Activated CD8-positive, alpha-beta memory T cell treated with anti-CD3 and anti-CD28 coated beads, Interleukin-2, amount 50 U/mL, for 1 hour (primary cell): ENCODE data around the gene CCNDBP1.
"Not testable (repeated sequence)": the region's sequence is repeated elsewhere in the genome, so short reads cannot be mapped to it uniquely, and the experiment has no call there.

Experiments
- DNase-seq: peaks from one replicate; pipeline ENCODE4 v3.0.0-alpha.2; 2020; ENCODE audit errors: extremely low read depth

Gene CCNDBP1, protein sequence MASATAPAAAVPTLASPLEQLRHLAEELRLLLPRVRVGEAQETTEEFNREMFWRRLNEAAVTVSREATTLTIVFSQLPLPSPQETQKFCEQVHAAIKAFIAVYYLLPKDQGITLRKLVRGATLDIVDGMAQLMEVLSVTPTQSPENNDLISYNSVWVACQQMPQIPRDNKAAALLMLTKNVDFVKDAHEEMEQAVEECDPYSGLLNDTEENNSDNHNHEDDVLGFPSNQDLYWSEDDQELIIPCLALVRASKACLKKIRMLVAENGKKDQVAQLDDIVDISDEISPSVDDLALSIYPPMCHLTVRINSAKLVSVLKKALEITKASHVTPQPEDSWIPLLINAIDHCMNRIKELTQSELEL

DNA sequence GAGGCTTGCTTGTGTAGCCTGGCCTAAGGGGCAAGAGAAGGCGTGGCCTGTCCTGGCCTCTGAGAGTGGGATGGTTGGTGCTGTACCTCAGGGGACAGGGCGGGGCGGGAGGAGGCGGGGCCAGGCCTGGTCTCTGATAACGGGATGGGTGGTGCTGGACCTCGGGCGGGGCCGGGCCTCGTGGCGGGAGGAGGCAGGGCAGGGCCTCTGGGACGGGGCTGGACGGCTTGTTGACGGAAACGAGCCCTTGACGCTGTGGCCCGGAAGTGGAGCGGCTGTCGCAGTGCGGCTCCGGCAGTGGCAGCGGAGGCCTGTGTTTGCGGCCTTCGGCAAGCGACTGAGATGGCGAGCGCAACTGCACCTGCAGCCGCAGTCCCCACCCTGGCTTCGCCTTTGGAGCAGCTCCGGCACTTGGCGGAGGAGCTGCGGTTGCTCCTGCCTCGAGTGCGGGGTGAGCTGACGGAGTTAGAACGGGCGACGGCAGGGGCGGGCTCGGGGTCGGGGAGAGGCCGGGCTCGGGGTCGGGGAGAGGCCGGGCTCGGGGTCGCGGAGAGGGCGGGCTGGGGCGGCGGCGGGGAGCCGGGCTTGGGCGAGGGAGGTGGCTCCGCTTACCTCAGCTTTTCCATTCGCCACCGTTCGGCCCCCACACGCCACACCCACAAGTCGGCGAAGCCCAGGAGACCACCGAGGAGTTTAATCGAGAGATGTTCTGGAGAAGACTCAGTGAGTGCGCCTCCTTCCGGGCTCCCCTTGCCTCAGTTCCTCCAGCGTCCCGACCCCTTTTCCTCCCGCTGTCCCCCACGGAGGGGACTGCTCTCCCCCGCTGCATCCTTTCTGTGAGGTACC lies at the start of gene CCNDBP1:
Gene CCNDBP1, plus strand, starts transcription at position 247 of the 846 bp plus-strand sequence. Its CDS starts 96 bp downstream, at position 343.
- DNase-seq = peak; percentile 55

DNA sequence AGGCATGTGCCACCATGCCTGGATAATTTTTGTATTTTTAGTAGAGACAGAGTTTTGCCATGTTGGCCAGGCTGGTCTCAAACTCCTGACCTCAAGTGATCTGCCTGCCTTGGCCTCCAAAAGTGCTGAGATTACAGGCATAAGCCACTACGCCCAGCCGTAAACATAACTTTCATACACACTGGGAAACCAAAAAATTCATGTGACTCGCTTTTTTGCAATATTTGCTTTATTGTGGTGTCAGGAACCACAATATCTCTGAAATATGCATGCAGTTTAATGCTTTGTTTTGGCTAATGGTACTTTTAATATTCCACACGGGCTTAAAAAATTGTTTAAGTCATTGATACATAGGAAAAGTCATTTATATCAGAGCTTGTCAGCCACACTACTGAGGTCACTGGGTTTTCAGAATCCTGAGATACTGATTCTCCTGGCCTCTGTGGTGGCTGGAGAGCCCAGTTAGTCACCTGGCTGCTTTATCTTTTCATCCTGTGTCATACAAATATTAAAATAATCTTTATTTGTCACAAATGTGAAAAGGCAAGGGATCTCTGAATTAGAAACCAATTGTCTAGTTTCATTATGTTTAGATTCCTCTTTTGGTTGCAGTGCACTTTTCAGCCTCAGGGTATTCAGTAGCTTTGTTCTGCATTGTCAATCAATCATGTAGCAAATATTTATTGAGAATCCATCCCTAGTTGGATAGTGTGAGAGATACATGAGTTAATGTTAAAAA lies 41.8 kb upstream of the CCNDBP1 start:
- DNase-seq = no peak

DNA sequence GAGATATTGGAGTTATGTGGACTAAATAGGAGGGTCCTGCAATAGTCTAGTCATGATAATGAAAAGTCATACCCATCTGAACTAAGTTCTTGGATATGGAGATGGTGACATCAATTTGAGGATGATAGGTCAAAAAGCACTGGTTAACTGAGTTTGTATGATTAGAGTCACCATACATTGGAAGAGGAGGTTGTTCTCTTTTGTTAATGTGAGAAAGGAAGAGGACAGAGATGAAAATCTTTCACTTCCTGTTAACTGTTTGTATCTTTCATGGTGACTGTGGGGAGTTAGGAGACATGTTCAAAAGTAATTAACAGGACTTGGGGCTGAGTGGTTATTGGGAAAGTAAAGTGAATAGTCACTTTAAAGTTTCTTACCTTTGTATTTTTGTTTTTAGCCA lies 40.7 kb upstream of the CCNDBP1 start:
- DNase-seq = no peak

DNA sequence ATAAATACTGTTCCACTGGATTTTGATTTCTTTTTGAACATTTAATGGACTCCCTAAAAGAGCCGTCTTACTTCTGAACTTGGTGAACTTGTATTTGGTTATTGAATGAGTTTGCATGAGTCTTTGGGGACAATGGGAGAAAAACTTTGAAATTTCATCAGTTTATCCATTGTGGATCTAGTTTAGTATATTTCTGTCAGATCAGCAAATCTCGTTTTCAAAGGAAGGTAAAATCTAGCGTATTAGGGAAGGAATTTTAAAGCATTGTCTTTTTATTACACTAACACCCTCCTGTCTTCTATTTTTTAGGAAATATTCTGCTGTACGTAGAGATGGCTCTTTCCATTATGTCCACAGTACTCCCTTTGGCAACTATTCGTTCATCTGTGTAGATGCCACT lies 39.0 kb upstream of the CCNDBP1 start:
- DNase-seq = no peak

DNA sequence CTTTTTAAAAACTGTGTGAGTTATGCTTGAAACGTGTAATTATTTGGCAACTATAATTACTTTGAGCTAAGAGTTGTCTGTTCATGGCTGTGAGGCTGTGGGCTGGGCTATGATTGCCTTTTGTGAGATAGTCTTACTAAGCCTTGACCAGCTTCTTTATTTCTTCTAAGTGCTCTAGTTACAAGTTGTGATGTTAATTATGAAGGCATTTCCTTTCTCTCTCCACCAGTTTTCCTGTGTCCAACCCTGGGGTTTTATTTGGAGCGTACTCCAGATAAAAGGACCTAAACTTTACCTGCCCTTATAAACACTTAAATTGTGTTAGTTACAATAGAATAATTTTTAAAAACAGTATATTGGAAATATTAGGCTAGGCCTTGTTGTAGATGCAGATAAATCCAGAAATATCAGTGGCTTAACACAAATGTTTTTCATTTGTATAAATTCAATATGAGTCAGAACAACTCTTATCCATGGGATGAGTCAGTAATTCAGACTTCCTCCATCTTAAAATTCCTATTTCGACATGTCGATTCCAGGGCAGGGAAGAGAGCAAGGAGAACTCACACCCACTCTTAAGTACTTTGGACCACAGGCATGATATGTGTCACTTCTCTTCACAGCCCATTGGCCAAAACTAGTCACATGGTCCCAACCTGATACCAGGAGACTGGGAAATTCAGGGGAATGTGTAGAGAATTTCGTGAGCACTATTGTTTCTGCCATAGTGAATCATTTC lies 34.8 kb upstream of the CCNDBP1 start:
- no peak for DNase-seq

DNA sequence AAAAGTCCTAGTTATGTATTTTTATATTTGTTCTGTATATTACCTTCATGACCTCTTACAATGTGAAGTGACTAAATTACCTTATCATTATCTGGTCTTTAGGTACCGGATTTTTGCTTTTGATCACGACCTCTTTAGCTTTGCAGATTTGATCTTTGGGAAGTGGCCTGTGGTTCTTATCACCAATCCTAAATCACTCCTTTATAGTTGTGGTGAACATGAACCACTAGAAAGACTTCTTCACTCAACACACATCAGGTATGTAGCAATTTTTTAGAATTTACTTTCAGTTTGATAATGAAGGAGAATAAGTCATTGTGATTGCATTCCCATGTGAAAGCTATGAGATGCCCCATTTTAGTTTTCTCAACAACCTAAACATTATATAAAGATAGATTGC lies 33.5 kb upstream of the CCNDBP1 start:
- DNase-seq = no peak

DNA sequence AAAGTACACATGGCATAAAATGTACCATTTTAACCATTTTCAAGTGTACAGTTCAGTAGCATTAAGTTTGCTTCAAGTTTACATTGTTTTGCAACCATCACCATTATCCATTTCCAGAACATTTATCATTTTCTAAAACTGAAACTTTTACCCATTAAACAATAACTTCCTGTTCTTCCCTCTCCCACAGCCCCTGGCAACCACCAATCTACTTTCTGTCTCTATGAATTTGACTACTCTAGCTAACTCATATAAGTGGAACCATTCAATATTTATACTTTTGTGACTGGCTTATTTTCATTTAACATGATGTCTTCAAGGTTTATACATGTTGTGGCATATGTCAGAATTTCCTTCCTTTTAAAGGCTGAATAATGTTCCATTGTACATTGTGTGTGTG lies 31.9 kb upstream of the CCNDBP1 start:
- no peak for DNase-seq

DNA sequence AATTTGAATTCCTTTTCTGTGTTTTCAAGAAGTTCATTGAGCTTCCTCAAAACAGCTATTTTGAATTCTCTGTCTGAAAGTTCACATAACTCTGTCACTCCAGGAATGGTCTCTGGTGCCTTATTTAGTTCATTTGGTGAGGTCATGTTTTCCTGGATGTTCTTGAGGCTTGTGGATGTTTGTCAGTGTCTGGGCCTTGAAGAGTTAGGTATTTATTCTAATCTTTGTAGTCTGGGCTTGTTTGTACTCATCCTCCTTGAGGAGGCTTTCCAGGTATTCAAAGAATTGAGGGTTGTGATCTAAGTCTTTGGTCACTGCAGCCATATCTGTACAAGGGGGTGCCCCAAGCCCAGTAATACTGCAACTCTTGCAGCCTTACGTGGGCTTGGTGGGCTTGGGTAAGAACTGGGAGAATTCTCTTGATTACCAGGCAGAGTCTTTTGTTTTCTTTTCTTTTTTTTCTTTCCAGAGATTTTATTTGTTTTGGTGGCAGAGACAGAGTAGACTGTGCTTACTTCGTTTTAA lies 19.3 kb upstream of the CCNDBP1 start:
- no peak for DNase-seq

DNA sequence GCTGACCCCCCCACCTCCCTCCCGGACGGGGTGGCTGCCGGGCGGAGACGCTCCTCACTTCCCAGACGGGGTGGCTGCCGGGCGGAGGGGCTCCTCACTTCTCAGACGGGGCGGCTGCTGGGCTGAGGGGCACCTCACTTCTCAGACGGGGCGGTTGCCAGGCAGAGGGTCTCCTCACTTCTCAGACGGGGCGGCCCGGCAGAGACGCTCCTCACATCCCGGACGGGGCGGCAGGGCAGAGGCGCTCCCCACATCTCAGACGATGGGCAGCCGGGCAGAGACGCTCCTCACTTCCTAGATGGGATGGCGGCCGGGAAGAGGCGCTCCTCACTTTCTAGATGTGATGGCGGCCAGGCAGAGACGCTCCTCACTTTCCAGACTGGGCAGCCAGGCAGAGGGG lies 17.9 kb upstream of the CCNDBP1 start:
- not testable (repeated sequence) for DNase-seq

DNA sequence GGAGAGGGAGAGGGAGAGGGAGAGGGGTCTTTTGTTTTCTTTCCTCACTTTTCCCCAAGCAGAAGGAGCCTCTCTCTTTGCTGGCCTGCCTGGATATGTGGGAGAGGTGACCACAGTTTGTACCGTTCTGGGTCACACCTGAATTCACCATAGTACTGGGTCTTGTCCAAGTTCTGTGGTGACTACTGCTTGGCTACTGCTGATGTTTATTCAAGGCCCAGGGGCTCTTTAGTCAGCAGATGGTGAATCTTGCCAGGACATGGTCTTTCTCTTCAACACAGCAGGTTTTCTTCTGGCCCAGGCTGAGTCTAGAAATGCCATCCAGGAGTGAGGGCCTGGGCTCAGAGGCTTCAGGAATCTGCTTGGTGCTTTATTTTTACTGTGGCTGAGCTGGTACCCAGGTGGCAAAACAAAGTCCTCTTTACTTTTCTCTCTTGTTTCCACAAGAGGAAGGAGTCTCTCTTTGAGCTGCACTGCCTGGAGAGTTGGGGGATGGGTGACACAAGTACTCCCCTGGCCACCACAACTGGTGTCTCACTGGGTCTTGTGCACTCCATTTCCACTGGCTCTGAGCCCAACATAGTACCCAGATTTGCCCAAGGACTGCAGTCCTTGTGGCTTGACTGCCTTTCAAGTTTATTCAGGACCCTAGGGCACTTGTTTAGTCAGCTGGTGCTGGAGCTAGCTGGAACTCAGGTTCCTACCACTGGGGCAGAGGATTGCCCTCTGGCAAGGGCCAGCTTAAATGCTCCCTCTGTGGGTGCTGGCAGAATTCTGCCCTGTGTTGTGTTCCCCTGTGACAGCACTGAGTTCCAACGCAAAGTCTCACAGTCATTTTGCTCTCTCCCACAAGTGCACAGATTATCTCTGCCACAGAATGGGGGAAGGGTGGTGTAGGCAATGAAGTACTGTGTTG lies 16.8 kb upstream of the CCNDBP1 start:
- no peak for DNase-seq

DNA sequence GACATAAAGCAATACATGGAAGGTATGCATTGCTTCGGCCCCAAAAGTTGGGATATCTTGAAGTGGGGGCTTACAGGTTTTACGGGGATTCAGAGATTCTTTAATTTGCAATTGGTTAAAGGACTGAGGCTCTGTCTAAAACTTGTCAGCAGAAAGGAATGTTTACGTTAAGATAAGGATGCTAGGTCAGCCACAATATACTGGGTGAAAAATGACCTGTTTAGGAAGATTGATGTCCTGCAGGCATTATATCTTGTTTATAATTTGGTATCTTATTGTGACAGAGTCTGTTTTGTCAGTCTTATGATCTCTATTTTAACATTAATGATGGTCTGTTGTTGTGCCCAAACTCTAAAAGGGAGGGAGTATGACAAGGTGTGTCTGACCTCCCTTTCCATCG lies 15.3 kb upstream of the CCNDBP1 start:
- no peak for DNase-seq

DNA sequence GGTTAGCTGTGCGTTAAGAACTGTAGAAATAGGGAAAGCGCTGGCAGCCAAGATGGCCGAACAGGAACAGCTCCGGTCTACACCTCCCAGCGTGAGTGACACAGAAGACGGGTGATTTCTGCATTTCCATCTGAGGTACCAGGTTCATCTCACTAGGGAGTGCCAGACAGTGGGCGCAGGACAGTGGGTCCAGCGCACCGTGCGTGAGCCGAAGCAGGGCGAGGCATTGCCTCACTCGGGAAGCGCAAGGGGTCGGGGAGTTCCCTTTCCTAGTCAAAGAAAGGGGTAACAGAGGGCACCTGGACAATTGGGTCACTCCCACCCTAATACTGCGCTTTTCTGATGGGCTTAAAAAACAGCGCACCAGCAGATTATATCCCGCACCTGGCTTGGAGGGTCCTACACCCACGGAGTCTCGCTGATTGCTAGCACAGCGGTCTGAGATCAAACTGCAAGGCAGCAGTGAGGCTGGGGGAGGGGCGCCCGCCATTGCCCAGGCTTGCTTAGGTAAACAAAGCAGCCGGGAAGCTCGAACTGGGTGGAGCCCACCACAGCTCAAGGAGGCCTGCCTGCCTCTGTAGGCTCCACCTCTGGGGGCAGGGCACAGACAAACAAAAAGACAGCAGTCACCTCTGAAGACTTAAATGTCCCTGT lies 9.4 kb upstream of the CCNDBP1 start:
- DNase-seq = not testable (repeated sequence)

DNA sequence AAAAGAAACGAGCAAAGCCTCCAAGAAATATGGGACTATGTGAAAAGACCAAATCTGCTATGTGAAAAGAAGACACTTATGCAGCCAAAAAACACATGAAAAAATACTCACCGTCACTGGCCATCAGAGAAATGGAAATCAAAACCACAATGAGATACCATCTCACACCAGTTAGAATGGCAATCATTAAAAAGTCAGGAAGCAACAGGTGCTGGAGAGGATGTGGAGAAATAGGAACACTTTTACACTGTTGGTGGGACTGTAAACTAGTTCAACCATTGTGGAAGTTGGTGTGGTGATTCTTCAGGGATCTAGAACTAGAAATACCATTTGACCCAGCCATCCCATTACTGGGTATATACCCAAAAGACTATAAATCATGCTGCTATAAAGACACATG lies 8.1 kb upstream of the CCNDBP1 start:
- not testable (repeated sequence) for DNase-seq

DNA sequence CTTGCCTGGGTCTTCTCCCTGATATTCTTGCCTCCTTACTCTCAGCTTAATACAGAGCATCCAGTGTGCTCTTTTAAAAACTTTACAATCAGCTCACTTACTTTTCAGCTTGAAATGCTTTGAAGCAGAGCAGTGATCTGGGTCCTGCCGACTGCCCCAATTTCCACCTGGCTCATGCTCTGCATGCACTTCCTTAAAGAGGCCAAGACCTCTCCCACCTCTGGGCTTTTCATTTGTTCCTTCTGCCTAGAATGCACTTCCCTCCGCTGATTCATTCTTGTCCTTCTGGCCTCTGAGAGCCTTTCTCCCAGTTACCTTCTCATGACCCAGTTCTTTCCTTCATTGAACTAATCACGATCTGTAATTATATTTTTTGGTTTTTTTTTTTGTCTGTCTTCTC lies 1.9 kb upstream of the CCNDBP1 start:
- DNase-seq = no peak

DNA sequence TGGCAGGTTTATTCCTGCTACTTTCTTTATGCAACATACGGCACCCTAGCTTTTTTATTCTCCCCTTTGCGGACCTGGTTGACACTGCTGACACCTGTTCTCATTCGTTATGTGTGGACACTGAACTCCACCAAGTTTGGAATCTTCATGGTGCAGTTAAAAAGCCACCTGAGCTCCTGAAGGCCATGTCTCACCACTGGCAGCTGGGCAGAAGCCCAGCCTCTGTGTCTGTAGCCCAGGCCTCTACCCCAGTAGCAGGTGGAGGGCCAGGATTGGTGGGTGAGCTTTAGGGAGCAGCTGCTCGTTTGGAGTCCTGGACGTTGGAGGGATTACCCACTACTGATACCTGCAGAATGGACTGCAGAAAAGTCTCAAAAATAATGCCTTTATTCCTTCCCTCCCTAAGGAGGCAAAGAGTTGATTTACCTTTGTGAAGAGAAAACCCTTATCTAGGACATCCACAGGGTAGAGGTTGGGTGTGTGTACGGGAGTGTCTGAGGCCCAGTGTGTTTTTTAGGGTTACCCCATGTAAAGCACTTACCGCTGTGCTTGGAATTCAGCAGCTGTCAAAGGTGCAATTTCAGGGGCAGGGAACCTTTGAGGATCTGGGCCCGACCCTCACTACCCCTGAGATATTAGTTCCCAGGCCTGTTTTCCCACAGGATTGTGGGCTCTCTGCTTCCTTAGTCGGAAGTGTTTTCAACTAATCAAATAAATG lies 637 bp upstream of the CCNDBP1 start:
- DNase-seq = no peak

DNA sequence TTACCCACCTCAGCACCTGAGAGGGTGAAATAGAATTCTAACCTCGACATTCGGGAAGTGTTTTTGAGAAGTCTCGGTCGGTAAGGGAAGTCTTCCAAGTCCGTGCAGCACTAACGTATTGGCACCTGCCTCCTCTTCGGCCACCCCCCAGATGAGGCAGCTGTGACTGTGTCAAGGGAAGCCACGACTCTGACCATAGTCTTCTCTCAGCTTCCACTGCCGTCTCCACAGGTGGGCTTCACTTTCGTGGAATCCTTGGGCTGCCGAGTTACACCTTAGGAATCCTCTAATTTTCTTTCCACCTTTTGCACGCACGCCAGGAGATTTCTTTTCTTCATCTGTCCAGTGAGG lies 775 bp downstream of the CCNDBP1 start:
- DNase-seq = no peak

DNA sequence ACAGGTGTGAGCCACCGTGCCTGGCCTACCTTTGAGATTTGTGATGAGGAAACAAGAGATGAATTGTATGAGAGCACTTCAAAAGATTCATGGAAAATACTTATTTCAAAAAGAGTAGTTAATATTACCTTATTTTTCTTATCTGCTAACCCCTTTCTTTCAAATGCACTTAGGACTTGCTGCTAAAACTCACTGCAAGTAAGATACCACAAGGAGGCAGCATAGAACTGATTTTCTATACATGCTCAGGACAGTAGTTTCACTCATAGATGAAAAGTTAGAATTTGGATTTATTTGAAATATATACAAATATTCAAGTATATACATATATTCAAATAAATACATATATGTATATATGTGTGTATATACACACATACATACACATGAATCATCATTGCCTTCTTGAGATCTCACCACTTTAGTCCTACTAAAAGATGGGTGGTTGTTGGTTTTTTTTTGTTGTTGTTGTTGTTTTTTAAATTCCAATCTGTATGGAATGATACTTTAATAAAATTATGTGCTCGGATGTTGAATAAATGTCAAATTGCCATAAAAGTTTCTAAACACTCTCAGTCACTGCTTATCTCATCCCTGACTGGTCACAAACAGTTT lies 2.4 kb downstream of the CCNDBP1 start:
- no peak for DNase-seq

DNA sequence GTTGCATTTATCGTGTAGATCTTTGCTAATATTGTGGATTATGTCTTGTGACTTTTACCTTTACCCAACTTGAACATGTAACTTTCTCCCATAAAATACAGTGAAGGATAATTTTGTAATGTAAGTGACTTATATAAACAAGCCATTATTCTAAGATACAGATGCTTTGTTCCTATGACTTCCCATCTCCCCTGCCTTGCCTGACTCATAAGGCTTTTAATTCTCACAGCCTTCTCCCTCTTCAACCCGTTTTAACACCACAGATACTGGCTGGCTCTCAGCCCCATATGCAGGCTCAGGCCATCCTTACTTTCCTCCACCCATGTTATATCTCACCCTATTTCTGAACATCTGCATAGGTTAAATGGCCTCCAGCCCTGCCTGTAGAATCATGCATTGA lies 4.1 kb downstream of the CCNDBP1 start:
- no peak for DNase-seq

DNA sequence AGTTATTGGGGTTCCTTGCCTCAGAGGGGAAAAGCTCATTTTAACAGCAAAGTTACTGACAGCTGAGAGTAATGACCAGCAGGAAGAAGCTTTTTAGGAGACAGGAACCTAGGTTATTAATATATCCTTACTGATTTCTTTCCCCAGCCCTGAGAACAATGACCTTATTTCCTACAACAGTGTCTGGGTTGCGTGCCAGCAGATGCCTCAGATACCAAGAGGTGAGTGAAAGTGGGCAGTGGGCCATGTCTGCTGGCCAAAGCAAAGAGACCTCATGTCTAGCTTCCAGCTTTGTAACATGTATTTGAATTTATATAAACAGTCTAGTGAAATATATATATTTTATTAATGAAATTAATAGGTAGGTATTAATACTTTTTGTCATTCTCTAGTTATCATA lies 5.0 kb downstream of the CCNDBP1 start:
- DNase-seq = no peak
